Endothelial cell of umbilical vein (primary cell): ENCODE results near the gene ITGB1BP1. TPM values are rescaled to one million over a fixed set of nuclear protein-coding genes. Genes with fewer than 3 reads are reported as not detected.

Source experiments
- BruUV-seq: library from RNA; stranded (reverse); fragments of 400-500 nt; replicated peaks from 2 replicates; lab custom pipeline; 2021; lab: Mats Ljungman, UMichigan
- CTCF ChIA-PET: fragments of 300-600, 350-600 bp; sonication (Branson Sonifier 250); formaldehyde crosslinking; loops from one replicate; lab custom pipeline; 2021; ENCODE audit warnings: antibody characterized with exemption, inconsistent platforms; lab: Charles Lee
- POLR2A ChIA-PET: fragments of 300-600, 350-600 bp; sonication (Branson Sonifier 250); formaldehyde crosslinking; loops from one replicate; lab custom pipeline; 2021; ENCODE audit warnings: antibody characterized with exemption, inconsistent platforms; lab: Charles Lee
- DNase-seq: peaks from one replicate; pipeline ENCODE4 v3.0.0-alpha.2; 2011; ENCODE audit warnings: low read depth, low spot score
- FAIRE-seq: peaks from 2 replicates; lab custom pipeline; 2011; peaks lifted over from hg19 to GRCh38; lab: Jason Lieb, UNC
- H2AFZ ChIP-seq: 2 replicates; pipeline ENCODE4 v1.6.0; 2012; ENCODE audit warnings: low read depth, low read length, control low read depth, inconsistent platforms
- H3K27ac ChIP-seq: 2 replicates; pipeline ENCODE4 v1.5.1; 2011; ENCODE audit warnings: low read depth, mild to moderate bottlenecking, control low read depth, low read length, moderate library complexity; ENCODE audit not compliant: insufficient read depth
- H3K27me3 ChIP-seq, 2 experiments: 2 replicates each; pipeline versions ENCODE4 v1.6.0 to v1.6.1; 2011; ENCODE audit warnings: low read length in 2 of 2, mixed read lengths in 1 of 2; ENCODE audit not compliant: control insufficient read depth in 2 of 2, insufficient read depth in 2 of 2
- H3K36me3 ChIP-seq, 2 experiments: 2 replicates in 1 of 2; 3 replicates in 1 of 2; pipeline ENCODE4 v1.5.1; 2011; ENCODE audit warnings: low read length in 2 of 2, mild to moderate bottlenecking in 1 of 2, moderate library complexity in 1 of 2; ENCODE audit not compliant: control insufficient read depth in 2 of 2, insufficient read depth in 2 of 2; ENCODE audit errors: extremely low read depth in 1 of 2
- H3K4me1 ChIP-seq: 3 replicates; pipeline ENCODE4 v1.5.1; 2011; ENCODE audit warnings: mild to moderate bottlenecking, low read length; ENCODE audit not compliant: control insufficient read depth, insufficient read depth; ENCODE audit errors: extremely low read depth
- H3K4me2 ChIP-seq: 2 replicates; pipeline ENCODE4 v1.6.1; 2011; ENCODE audit warnings: low read length, control low read depth, mixed read lengths; ENCODE audit not compliant: insufficient read depth
- H3K4me3 ChIP-seq, 3 experiments: fragments of 200-600 bp in 1 of 3; sonication (generic), shearing (Covaris generic) in 1 of 3; replicated peaks in 1 of 3; 2 replicates each; pipeline ENCODE4 v1.5.1; 2011 to 2016; ENCODE audit warnings: control low read depth in 3 of 3, low read length in 3 of 3, mild to moderate bottlenecking in 2 of 3, inconsistent platforms in 1 of 3, low read depth in 1 of 3, moderate library complexity in 1 of 3; ENCODE audit not compliant: insufficient read depth in 1 of 3
- H3K79me2 ChIP-seq: 2 replicates; pipeline ENCODE4 v1.6.0; 2012; ENCODE audit warnings: low read length, inconsistent platforms; ENCODE audit not compliant: control insufficient read depth, insufficient read depth
- H3K9ac ChIP-seq: replicated peaks from 2 replicates; pipeline ENCODE3; 2011; ENCODE audit warnings: low read length, control low read depth; ENCODE audit not compliant: insufficient read depth; ENCODE audit errors: extremely low read depth
- H3K9me1 ChIP-seq: replicated peaks from 3 replicates; pipeline ENCODE4 v1.6.0; 2011; ENCODE audit warnings: mild to moderate bottlenecking, low read length; ENCODE audit not compliant: control insufficient read depth, insufficient read depth; ENCODE audit errors: extremely low read depth
- H3K9me3 ChIP-seq: replicated peaks from 2 replicates; pipeline ENCODE4 v1.5.1; 2012; ENCODE audit warnings: low read length, inconsistent platforms; ENCODE audit not compliant: control insufficient read depth, insufficient read depth
- H4K20me1 ChIP-seq: replicated peaks from 2 replicates; pipeline ENCODE3; 2011; ENCODE audit warnings: mild to moderate bottlenecking, low read length; ENCODE audit not compliant: control insufficient read depth, insufficient read depth; ENCODE audit errors: extremely low read depth
- EZH2 ChIP-seq: IDR thresholded peaks from 2 replicates; pipeline ENCODE4 v1.6.1; 2012; ENCODE audit warnings: borderline replicate concordance, low read depth, mild to moderate bottlenecking, moderate library complexity, low read length, inconsistent platforms; ENCODE audit not compliant: severe bottlenecking
- FOS ChIP-seq: IDR thresholded peaks from 2 replicates; pipeline ENCODE4 v1.6.1; 2011; ENCODE audit warnings: mild to moderate bottlenecking, low read length, moderate library complexity, borderline replicate concordance; ENCODE audit not compliant: insufficient read depth
- GATA2 ChIP-seq: IDR thresholded peaks from 2 replicates; pipeline ENCODE4 v1.7.0; 2011; ENCODE audit warnings: low read depth, mild to moderate bottlenecking, moderate library complexity, mixed read lengths, low read length; ENCODE audit not compliant: insufficient read length, insufficient read depth
- JUN ChIP-seq: IDR thresholded peaks from 2 replicates; pipeline ENCODE4 v1.6.1; 2011; ENCODE audit warnings: borderline replicate concordance, low read depth; ENCODE audit not compliant: insufficient read length, insufficient read depth
- MAX ChIP-seq: IDR thresholded peaks from 2 replicates; pipeline ENCODE4 v1.6.1; 2011; ENCODE audit not compliant: insufficient read depth, insufficient read length
- MYC ChIP-seq: IDR thresholded peaks from one replicate; pipeline ENCODE4 v1.6.1; 2011; ENCODE audit warnings: mild to moderate bottlenecking, low read depth, low read length
- POLR2A ChIP-seq: IDR thresholded peaks from 2 replicates; pipeline ENCODE4 v1.6.1; 2012; ENCODE audit warnings: low read depth, mild to moderate bottlenecking, control low read depth, low read length
- POLR2AphosphoS5 ChIP-seq: IDR thresholded peaks from 2 replicates; pipeline ENCODE4 v1.6.1; 2012; ENCODE audit warnings: low read depth, mild to moderate bottlenecking, control low read depth, low read length, moderate library complexity; ENCODE audit not compliant: insufficient read depth
- dilution Hi-C: fragments of 300-500 bp; cut with MboI; formaldehyde crosslinking; loops from one replicate; pipeline ENCODE4 v1.15.0; 2019; ENCODE audit warnings: low sequenced_read_pairs; ENCODE audit not compliant: extremely low pct_ligation_motif_present
- intact Hi-C: fragments of 100-400 bp; cut with micrococcal nuclease; formaldehyde crosslinking; loops from one replicate; pipeline ENCODE4 v1.10.0; 2022
- polyA plus RNA-seq, 4 experiments: library from polyadenylated mRNA; depleted of rRNA in 3 of 4; stranded (reverse) in 3 of 4; unstranded in 1 of 4; fragments of >200 nt; gene quantifications; 2 replicates each; pipeline versions ENCODE4 v1.2.1 to v1.2.3, GENCODE V29; 2011 to 2012; ENCODE audit warnings: missing spikeins in 1 of 4
- total RNA-seq: library from RNA; stranded (reverse); gene quantifications from 2 replicates; pipeline ENCODE4 v1.2.3, GENCODE V29; 2021
- TF ChIP-seq, protein P1 (sequence below), 2 donors: IDR thresholded peaks; 1 replicate in 1 of 2; 2 replicates in 1 of 2; pipeline ENCODE4 v1.5.1; 2011; ENCODE audit warnings: low read length in 2 of 2, mild to moderate bottlenecking in 2 of 2, moderate library complexity in 2 of 2, control low read depth in 1 of 2, inconsistent platforms in 1 of 2, low read depth in 1 of 2; ENCODE audit not compliant: insufficient read depth in 1 of 2; ENCODE audit errors: extremely low read depth in 1 of 2

Gene ITGB1BP1
- total and polyA plus RNA-seq, 2 donors (not counting 3 experiments of a cell fraction or from before 2014, with no cell fraction given): 45.0 to 170 TPM

GRCh38 chr2:9354318-9354717 is 69.0 kb downstream of the ITGB1BP1 start:
- no TSS peak for BruUV-seq
- H3K4me2 ChIP-seq: no peak overlapping the region
- ChIA-PET POLR2A (no interaction called here), CTCF (interaction anchor here (0.9 kb wide), 1 partner anchor 17 kb away, joined by 4 read pairs; no protein-coding TSS in a partner anchor)
- H3K27ac ChIP-seq: no peak overlapping the region
- no peak overlapping the region for H3K4me3 ChIP-seq
- intact Hi-C loops (no loop called here), dilution Hi-C loops (loop anchor here (25.0 kb wide), 1 partner anchor 192 kb away; no protein-coding TSS in a partner anchor)
- no peaks in the 10 kb centered on the region for H3K9me1 ChIP-seq
- H3K79me2 ChIP-seq: no peaks in the 10 kb centered on the region
- no peak overlapping the region for H3K9ac ChIP-seq
- no peak for FAIRE-seq
- TF ChIP-seq GATA2: no peak
- TF ChIP-seq POLR2A: no peak
- TF ChIP-seq MYC: no peak
- TF ChIP-seq MAX: no peak
- TF ChIP-seq, protein P1, sequence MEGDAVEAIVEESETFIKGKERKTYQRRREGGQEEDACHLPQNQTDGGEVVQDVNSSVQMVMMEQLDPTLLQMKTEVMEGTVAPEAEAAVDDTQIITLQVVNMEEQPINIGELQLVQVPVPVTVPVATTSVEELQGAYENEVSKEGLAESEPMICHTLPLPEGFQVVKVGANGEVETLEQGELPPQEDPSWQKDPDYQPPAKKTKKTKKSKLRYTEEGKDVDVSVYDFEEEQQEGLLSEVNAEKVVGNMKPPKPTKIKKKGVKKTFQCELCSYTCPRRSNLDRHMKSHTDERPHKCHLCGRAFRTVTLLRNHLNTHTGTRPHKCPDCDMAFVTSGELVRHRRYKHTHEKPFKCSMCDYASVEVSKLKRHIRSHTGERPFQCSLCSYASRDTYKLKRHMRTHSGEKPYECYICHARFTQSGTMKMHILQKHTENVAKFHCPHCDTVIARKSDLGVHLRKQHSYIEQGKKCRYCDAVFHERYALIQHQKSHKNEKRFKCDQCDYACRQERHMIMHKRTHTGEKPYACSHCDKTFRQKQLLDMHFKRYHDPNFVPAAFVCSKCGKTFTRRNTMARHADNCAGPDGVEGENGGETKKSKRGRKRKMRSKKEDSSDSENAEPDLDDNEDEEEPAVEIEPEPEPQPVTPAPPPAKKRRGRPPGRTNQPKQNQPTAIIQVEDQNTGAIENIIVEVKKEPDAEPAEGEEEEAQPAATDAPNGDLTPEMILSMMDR (IDR thresholded peaks at IDR 0.05; ENCODE audit: extremely low read depth in 1 of 2, insufficient read depth in 1 of 2, low read depth in 1 of 2, low read length in 2 of 2): no peak
- TF ChIP-seq FOS: no peak
- no peak for TF ChIP-seq JUN
- no peak for TF ChIP-seq POLR2AphosphoS5
- TF ChIP-seq EZH2: no peak
- no peak for DNase-seq
- no peak overlapping the region for H2AFZ ChIP-seq
- H3K36me3 ChIP-seq: peaks cover 26 to 53% of the 10 kb centered on the region in 2 experiments
- H4K20me1 ChIP-seq: no peaks in the 10 kb centered on the region
- H3K9me3 ChIP-seq: no peaks in the 10 kb centered on the region
- H3K4me1 ChIP-seq: no peaks in the 10 kb centered on the region
- no peaks in the 10 kb centered on the region for H3K27me3 ChIP-seq

Other genes with a start within 250 kb of the ITGB1BP1 start
- 75.8 and 79.2 TPM in 2 replicates for gene ASAP2, start 216.7 kb downstream of the ITGB1BP1 start, total RNA-seq
- 26.4 and 31.1 TPM in 2 replicates for gene ASAP2, start 216.7 kb downstream of the ITGB1BP1 start, polyA plus RNA-seq
- 35.6 and 37.1 TPM in 2 replicates for gene CPSF3, start 126 bp upstream of the ITGB1BP1 start, total RNA-seq
- 12.2 and 13.7 TPM in 2 replicates for gene CPSF3, start 126 bp upstream of the ITGB1BP1 start, polyA plus RNA-seq
- gene IAH1, start 51.0 kb upstream of the ITGB1BP1 start, total RNA-seq: 39.9 and 44.0 TPM in 2 replicates
- gene IAH1, start 51.0 kb upstream of the ITGB1BP1 start, polyA plus RNA-seq: 43.4 and 45.3 TPM in 2 replicates
- 52.9 and 57.1 TPM in 2 replicates for gene ADAM17, start 132.3 kb upstream of the ITGB1BP1 start, total RNA-seq
- 9.3 and 10.6 TPM in 2 replicates for gene ADAM17, start 132.3 kb upstream of the ITGB1BP1 start, polyA plus RNA-seq
- 347 and 456 TPM in 2 replicates for gene YWHAQ, start 207.5 kb upstream of the ITGB1BP1 start, total RNA-seq
- 188 and 217 TPM in 2 replicates for gene YWHAQ, start 207.5 kb upstream of the ITGB1BP1 start, polyA plus RNA-seq